Measurements from ENCODE around the gene GOLT1A. TPM values are rescaled to one million over a fixed set of nuclear protein-coding genes. Genes with fewer than 3 reads are reported as not detected.

The GOLT1A gene
- total RNA-seq, 1 donor from 2014 or later = not detected

- Mint-ChIP-seq H3K9me3 (ENCODE audit: unreplicated experiment) (no peaks in the 10 kb centered on the region), H3K27me3 (ENCODE audit: unreplicated experiment) (peaks cover 5% of the 10 kb centered on the region)
Measured at GRCh38 chr1:204257446-204257845, 43.7 kb upstream of the GOLT1A start.

DNA sequence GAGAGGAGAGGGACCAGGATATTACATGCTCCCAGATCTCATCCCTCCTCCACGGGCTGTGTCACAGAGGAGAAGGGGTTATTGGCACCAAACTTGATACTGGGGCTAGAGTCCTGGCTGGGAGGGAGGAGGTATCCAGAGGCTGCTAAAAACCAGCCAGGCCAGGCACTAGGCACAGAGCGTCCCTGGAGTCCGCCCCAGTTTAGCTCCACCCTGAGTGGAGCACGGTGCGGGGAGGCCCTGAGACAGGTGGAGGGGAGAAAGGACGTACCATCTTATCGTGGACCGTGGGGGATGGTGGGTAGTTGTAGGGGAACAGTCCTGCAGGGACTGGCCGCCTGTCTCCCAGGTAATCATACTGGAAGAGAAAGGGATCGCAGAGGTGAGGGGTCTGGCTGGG is 42.7 kb upstream of the GOLT1A start:
- Mint-ChIP-seq H3K27me3 (ENCODE audit: unreplicated experiment) (peaks cover 7% of the 10 kb centered on the region), H3K4me1 (ENCODE audit: unreplicated experiment) (peaks cover 18% of the 10 kb centered on the region), H3K4me3 (ENCODE audit: unreplicated experiment) (no peak overlapping the region), H3K9me3 (ENCODE audit: unreplicated experiment) (no peaks in the 10 kb centered on the region), H3K36me3 (ENCODE audit: unreplicated experiment) (no peaks in the 10 kb centered on the region), H3K27ac (ENCODE audit: unreplicated experiment) (no peak overlapping the region)
- no peak for TF ChIP-seq CTCF (IDR thresholded peaks at IDR 0.05)
- DNase-seq (ENCODE audit: extremely low spot score, unreplicated experiment) = no peak

More at GRCh38 chr1:204257446-204257845, 43.7 kb upstream of the GOLT1A start:
- Mint-ChIP-seq H3K4me3 (ENCODE audit: unreplicated experiment) (no peak overlapping the region), H3K36me3 (ENCODE audit: unreplicated experiment) (no peaks in the 10 kb centered on the region), H3K4me1 (ENCODE audit: unreplicated experiment) (peaks cover 18% of the 10 kb centered on the region), H3K27ac (ENCODE audit: unreplicated experiment) (no peak overlapping the region)
- no peak for TF ChIP-seq CTCF (IDR thresholded peaks at IDR 0.05)
- DNase-seq (ENCODE audit: extremely low spot score, unreplicated experiment) = no peak

GRCh38 chr1:204255966-204256365 is 42.2 kb upstream of the GOLT1A start:
- H3K36me3 Mint-ChIP-seq (ENCODE audit: unreplicated experiment) = no peaks in the 10 kb centered on the region
- no peak overlapping the region for H3K27ac Mint-ChIP-seq (ENCODE audit: unreplicated experiment)
- H3K4me1 Mint-ChIP-seq (ENCODE audit: unreplicated experiment) = peaks cover 18% of the 10 kb centered on the region
- DNase-seq (ENCODE audit: extremely low spot score, unreplicated experiment) = no peak
- peaks cover 7% of the 10 kb centered on the region for H3K27me3 Mint-ChIP-seq (ENCODE audit: unreplicated experiment)
- H3K9me3 Mint-ChIP-seq (ENCODE audit: unreplicated experiment) = no peaks in the 10 kb centered on the region
- no peak for TF ChIP-seq CTCF (IDR thresholded peaks at IDR 0.05)
- no peak overlapping the region for H3K4me3 Mint-ChIP-seq (ENCODE audit: unreplicated experiment)

DNA sequence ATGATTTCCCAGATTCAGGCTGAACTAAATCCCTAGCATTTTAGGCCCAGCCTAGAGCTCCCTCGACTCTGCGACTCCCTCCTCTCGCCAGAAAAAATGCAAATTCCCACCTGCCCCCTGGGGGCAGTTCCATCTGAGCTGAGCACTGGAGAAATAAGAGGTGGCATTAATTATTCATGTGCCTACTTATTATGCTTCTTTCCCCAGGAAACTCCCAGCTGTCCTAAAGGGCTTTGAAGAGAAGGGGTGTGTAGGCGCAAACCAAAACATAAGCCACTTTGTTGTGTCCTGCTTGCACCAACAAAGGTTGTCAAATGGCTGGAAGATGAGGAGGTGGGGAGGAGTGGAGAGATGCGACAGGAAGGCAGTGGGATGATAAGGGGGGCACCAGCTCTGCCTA is 41.4 kb upstream of the GOLT1A start:
- H3K9me3 Mint-ChIP-seq (ENCODE audit: unreplicated experiment) = no peaks in the 10 kb centered on the region
- H3K36me3 Mint-ChIP-seq (ENCODE audit: unreplicated experiment) = no peaks in the 10 kb centered on the region
- peaks cover 18% of the 10 kb centered on the region for H3K4me1 Mint-ChIP-seq (ENCODE audit: unreplicated experiment)
- no peak overlapping the region for H3K4me3 Mint-ChIP-seq (ENCODE audit: unreplicated experiment)
- H3K27ac Mint-ChIP-seq (ENCODE audit: unreplicated experiment) = no peak overlapping the region
- no peak for DNase-seq (ENCODE audit: extremely low spot score, unreplicated experiment)
- H3K27me3 Mint-ChIP-seq (ENCODE audit: unreplicated experiment) = peaks cover 10% of the 10 kb centered on the region
- TF ChIP-seq CTCF (IDR thresholded peaks at IDR 0.05) = no peak

DNA sequence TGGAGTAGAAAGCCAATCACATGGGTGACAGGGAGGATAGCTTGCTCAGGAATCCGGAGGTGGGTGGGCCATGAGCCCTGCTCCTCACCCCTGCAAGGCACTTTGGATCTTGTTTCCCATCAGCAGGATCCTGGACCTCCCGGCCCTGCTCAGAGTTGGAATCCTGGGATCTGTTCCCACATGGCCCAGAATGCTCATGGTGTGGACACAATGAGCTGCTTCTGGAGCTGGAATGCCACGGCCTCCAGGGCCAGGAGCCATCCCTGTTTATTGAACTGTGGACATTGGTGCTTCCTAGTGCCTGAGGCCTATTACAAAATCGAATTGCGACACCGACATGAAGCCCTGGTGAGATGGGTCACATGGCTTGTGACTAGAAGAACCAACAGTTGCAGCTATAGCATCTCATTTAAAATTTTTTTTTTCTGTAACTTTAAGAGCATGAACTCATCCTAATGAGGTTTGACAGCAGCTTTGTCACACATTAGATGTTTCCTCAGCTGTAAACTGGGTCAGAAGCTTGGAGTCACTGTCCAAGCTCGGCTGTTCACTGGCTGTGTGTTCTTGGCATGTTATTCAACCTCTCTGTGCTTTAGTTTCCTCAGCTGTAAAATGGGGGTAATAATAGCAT is 40.4 kb upstream of the GOLT1A start:
- DNase-seq (ENCODE audit: extremely low spot score, unreplicated experiment) = no peak
- H3K27ac Mint-ChIP-seq (ENCODE audit: unreplicated experiment) = no peak overlapping the region

More for the DNA sequence above, 40.4 kb upstream of the GOLT1A start:
- H3K4me3 Mint-ChIP-seq (ENCODE audit: unreplicated experiment) = no peak overlapping the region
- no peaks in the 10 kb centered on the region for H3K36me3 Mint-ChIP-seq (ENCODE audit: unreplicated experiment)
- H3K4me1 Mint-ChIP-seq (ENCODE audit: unreplicated experiment) = peaks cover 18% of the 10 kb centered on the region
- H3K27me3 Mint-ChIP-seq (ENCODE audit: unreplicated experiment) = peaks cover 19% of the 10 kb centered on the region
- TF ChIP-seq CTCF (IDR thresholded peaks at IDR 0.05) = no peak
- no peaks in the 10 kb centered on the region for H3K9me3 Mint-ChIP-seq (ENCODE audit: unreplicated experiment)
